K562 (cell line): ENCODE results near the gene UBA3. TPM values are rescaled to one million over a fixed set of nuclear protein-coding genes. Genes with fewer than 3 reads are reported as not detected.

Experiments
- CAMTA2 ChIP-seq: fragments of 250-450 bp; sonication (Bioruptor Pico); conservative IDR thresholded peaks from 2 replicates; pipeline ENCODE4 v1.5.1; 2022
- CEBPB ChIP-seq: fragments of 450-650 bp; IDR thresholded peaks from 2 replicates; pipeline ENCODE4 v1.6.1; 2016; ENCODE audit warnings: missing genetic modification characterization, missing compliant biosample characterization
- ERF ChIP-seq: fragments of 450-650 bp; formaldehyde crosslinking; IDR thresholded peaks from 2 replicates; pipeline ENCODE4 v1.4.0; 2020; ENCODE audit warnings: mild to moderate bottlenecking, mixed read lengths
- HDAC3 ChIP-seq: fragments of 450-650 bp; IDR thresholded peaks from 2 replicates; pipeline ENCODE4 v1.6.1; 2018; ENCODE audit warnings: borderline replicate concordance, mild to moderate bottlenecking, moderate library complexity; ENCODE audit not compliant: partially characterized antibody
- HNRNPLL ChIP-seq: fragments of 200-400 bp; formaldehyde crosslinking; IDR thresholded peaks from 2 replicates; pipeline ENCODE4 v1.6.1; 2017; ENCODE audit warnings: low read length, low read depth, mild to moderate bottlenecking; ENCODE audit not compliant: poor library complexity, severe bottlenecking
- KDM4B ChIP-seq, 2 experiments: fragments of 450-650 bp in 1 of 2; sonication (generic) in 1 of 2; IDR thresholded peaks; 2 replicates each; pipeline ENCODE4 v1.6.1; 2016 to 2017; ENCODE audit warnings: borderline replicate concordance in 2 of 2, antibody characterized with exemption in 1 of 2, low read depth in 1 of 2, mild to moderate bottlenecking in 1 of 2
- PHF8 ChIP-seq: fragments of 200-600 bp; sonication (generic); IDR thresholded peaks from 2 replicates; pipeline ENCODE4 v1.6.1; 2012; ENCODE audit warnings: mixed run types, mild to moderate bottlenecking, inconsistent platforms, low read length, moderate library complexity, borderline replicate concordance
- PTTG1 ChIP-seq: fragments of 450-650 bp; IDR thresholded peaks from 2 replicates; pipeline ENCODE4 v1.6.1; 2016; ENCODE audit warnings: low read depth, mild to moderate bottlenecking, missing genetic modification characterization, missing compliant biosample characterization
- SREBF2 ChIP-seq: sonication (generic); formaldehyde crosslinking; IDR thresholded peaks from 2 replicates; pipeline ENCODE4 v1.4.0; 2020; ENCODE audit warnings: mild to moderate bottlenecking, missing genetic modification reagents
- TEAD2 ChIP-seq: fragments of 450-650 bp; IDR thresholded peaks from 2 replicates; pipeline ENCODE4 v1.6.1; 2016; ENCODE audit warnings: missing genetic modification characterization, control low read depth, missing compliant biosample characterization
- U2AF1 ChIP-seq: fragments of 200-400 bp; formaldehyde crosslinking; optimal IDR thresholded peaks from 2 replicates; pipeline ENCODE3; 2017; ENCODE audit warnings: mild to moderate bottlenecking, low read depth, low read length, moderate library complexity
- ZBED1 ChIP-seq: IDR thresholded peaks from 2 replicates; pipeline ENCODE4 v1.6.1; 2014
- ZNF354B ChIP-seq: fragments of 250-450 bp; sonication (Bioruptor Pico); IDR thresholded peaks from 2 replicates; pipeline ENCODE4 v1.4.0; 2020
- ZNF431 ChIP-seq: sonication (generic); formaldehyde crosslinking; IDR thresholded peaks from 2 replicates; pipeline ENCODE4 v1.8.0; 2022; ENCODE audit warnings: mild to moderate bottlenecking, missing genetic modification reagents
- polyA plus RNA-seq, 8 experiments: library from polyadenylated mRNA; depleted of rRNA in 4 of 8; stranded (reverse) in 5 of 8; unstranded in 3 of 8; fragments of >200 nt; fragmentation: Nextera tagmentation in 2 of 8; fragmentation: Illumina TruSeq in 1 of 8; extraction: Ambion mirVana in 2 of 8; extraction: Trizol in 1 of 8; gene quantifications; 2 replicates each; pipeline versions ENCODE4 v1.2.1 to v1.2.3, GENCODE V29; 2011 to 2014; ENCODE audit warnings: inconsistent platforms in 1 of 8, missing spikeins in 1 of 8
- total RNA-seq, 7 experiments: library from RNA; depleted of rRNA in 6 of 7; stranded (reverse); fragments of >200 nt in 6 of 7; fragmentation: Illumina TruSeq in 2 of 7; extraction: Trizol in 2 of 7; gene quantifications; 2 replicates each; pipeline versions ENCODE4 v1.2.1 to v1.2.3, GENCODE V29; 2011 to 2021; ENCODE audit warnings: low replicate concordance in 1 of 7
- TF ChIP-seq, protein P1 (sequence below): sonication (generic); formaldehyde crosslinking; IDR thresholded peaks from 2 replicates; pipeline ENCODE4 v1.4.0; 2020; ENCODE audit warnings: mild to moderate bottlenecking, missing genetic modification reagents
- TF ChIP-seq, protein P2 (sequence below): fragments of 250-450 bp; sonication (Bioruptor Pico); IDR thresholded peaks from 2 replicates; pipeline ENCODE4 v1.8.0; 2022; ENCODE audit warnings: moderate library complexity, mild to moderate bottlenecking, inconsistent platforms
- TF ChIP-seq, protein P3 (sequence below), 2 experiments: fragments of 450-650 bp; formaldehyde crosslinking in 1 of 2; IDR thresholded peaks; 2 replicates each; pipeline versions ENCODE4 v1.4.0 to v1.6.1; 2014 to 2020; ENCODE audit warnings: mild to moderate bottlenecking in 2 of 2, borderline replicate concordance in 1 of 2, low read depth in 1 of 2

The UBA3 gene
- total and polyA plus RNA-seq, 9 of the 15 experiments (the other 6 are each of a cell fraction or from before 2014, with no cell fraction given), result 23.2 to 80.0 (median 38.6) TPM

DNA sequence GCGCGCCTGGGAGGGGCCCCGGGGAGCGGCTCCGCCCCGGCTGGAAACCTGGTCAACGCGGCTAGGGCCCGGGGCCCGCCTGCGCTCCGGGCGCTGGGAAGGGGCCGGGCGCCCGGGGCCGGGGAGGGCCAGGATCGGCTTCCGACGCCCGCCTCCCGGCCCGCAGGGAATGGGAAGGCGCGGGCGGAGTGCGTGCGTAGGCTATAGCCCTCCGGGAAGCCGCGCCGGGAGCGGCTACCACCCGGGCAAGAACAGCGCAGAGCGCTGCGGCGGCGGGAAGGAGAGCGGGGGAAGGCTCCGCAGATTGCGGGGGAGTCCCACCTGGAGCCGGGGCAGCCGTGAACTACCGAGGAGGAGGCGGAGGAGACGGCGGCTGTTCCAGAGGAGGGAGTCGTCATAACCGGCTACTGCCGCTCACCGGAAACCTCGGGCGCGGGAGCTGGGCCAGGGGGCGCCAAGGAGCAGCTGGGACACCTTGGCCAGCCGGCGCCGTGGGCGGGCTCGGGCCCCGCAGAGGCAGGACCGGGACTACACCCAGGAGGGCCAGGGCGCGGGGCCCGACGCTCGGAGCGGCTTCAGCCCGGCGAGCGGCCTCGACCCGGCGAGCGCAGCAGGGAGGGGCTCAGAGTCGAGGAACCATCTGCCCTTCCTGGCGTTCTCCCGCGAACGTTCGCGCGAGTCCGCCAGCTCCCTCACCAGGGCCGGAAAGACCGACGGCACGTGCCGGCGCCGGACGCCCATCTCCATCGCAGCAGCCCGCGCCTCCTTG is 66.7 kb downstream of the UBA3 start, which contains the start of gene EOGT (continued):
- TF ChIP-seq ERF (CRISPR knock-in tag), result 0 out of 2 replicates have a peak, but pooled peaks have one; percentile 25
- no peak for TF ChIP-seq CEBPB
- no peak for TF ChIP-seq CAMTA2
- TF ChIP-seq, protein P1, sequence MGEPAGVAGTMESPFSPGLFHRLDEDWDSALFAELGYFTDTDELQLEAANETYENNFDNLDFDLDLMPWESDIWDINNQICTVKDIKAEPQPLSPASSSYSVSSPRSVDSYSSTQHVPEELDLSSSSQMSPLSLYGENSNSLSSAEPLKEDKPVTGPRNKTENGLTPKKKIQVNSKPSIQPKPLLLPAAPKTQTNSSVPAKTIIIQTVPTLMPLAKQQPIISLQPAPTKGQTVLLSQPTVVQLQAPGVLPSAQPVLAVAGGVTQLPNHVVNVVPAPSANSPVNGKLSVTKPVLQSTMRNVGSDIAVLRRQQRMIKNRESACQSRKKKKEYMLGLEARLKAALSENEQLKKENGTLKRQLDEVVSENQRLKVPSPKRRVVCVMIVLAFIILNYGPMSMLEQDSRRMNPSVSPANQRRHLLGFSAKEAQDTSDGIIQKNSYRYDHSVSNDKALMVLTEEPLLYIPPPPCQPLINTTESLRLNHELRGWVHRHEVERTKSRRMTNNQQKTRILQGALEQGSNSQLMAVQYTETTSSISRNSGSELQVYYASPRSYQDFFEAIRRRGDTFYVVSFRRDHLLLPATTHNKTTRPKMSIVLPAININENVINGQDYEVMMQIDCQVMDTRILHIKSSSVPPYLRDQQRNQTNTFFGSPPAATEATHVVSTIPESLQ, result no peak; the same call in 1 of the 2 replicates
- TF ChIP-seq HNRNPLL, result peak; percentile 96
- TF ChIP-seq, protein P2, sequence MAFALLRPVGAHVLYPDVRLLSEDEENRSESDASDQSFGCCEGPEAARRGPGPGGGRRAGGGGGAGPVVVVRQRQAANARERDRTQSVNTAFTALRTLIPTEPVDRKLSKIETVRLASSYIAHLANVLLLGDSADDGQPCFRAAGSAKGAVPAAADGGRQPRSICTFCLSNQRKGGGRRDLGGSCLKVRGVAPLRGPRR (CRISPR knock-in tag), result no peak
- no peak for TF ChIP-seq ZNF431
- no peak for TF ChIP-seq PTTG1 (tag)
- TF ChIP-seq U2AF1, result peak; percentile 25
- TF ChIP-seq KDM4B (IDR thresholded peaks at IDR 0.05; ENCODE audit: borderline replicate concordance in 2 of 2, low read depth in 1 of 2), result peak in 1 of 2 experiments; percentile 62; a peak in 1 of 4 replicates
- TF ChIP-seq TEAD2 (tag), result no peak
- TF ChIP-seq HDAC3, result no peak
- TF ChIP-seq ZBED1, result no peak
- TF ChIP-seq ZNF354B (CRISPR knock-in tag), result no peak
- peak; percentile 85 for TF ChIP-seq PHF8
- no peak for TF ChIP-seq SREBF2 (CRISPR knock-in tag)
- TF ChIP-seq, protein P3, sequence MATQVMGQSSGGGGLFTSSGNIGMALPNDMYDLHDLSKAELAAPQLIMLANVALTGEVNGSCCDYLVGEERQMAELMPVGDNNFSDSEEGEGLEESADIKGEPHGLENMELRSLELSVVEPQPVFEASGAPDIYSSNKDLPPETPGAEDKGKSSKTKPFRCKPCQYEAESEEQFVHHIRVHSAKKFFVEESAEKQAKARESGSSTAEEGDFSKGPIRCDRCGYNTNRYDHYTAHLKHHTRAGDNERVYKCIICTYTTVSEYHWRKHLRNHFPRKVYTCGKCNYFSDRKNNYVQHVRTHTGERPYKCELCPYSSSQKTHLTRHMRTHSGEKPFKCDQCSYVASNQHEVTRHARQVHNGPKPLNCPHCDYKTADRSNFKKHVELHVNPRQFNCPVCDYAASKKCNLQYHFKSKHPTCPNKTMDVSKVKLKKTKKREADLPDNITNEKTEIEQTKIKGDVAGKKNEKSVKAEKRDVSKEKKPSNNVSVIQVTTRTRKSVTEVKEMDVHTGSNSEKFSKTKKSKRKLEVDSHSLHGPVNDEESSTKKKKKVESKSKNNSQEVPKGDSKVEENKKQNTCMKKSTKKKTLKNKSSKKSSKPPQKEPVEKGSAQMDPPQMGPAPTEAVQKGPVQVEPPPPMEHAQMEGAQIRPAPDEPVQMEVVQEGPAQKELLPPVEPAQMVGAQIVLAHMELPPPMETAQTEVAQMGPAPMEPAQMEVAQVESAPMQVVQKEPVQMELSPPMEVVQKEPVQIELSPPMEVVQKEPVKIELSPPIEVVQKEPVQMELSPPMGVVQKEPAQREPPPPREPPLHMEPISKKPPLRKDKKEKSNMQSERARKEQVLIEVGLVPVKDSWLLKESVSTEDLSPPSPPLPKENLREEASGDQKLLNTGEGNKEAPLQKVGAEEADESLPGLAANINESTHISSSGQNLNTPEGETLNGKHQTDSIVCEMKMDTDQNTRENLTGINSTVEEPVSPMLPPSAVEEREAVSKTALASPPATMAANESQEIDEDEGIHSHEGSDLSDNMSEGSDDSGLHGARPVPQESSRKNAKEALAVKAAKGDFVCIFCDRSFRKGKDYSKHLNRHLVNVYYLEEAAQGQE (IDR thresholded peaks at IDR 0.05; ENCODE audit: borderline replicate concordance), result peak; percentile 60
- TF ChIP-seq, protein P3 (CRISPR knock-in tag; IDR thresholded peaks at IDR 0.05; ENCODE audit: low read depth), result no peak; the same call in 1 of the 2 replicates
